Chondrocyte (in vitro differentiated cells): ENCODE results near the gene CENPK. TPM values are rescaled to one million over a fixed set of nuclear protein-coding genes. Genes with fewer than 3 reads are reported as not detected.

Source experiments
- DNase-seq: peaks from one replicate; pipeline ENCODE4 v3.0.0; 2021; ENCODE audit warnings: mixed read lengths, low spot score
- H3K27ac Mint-ChIP-seq: one replicate; pipeline ENCODE4 v1.8.0; 2021; ENCODE audit warnings: mild to moderate bottlenecking, moderate library complexity, mixed read lengths; ENCODE audit not compliant: unreplicated experiment
- H3K27me3 Mint-ChIP-seq: 2 replicates; pipeline ENCODE4 v1.8.0; 2021; ENCODE audit warnings: low read depth, mixed read lengths
- H3K36me3 Mint-ChIP-seq: 2 replicates; pipeline ENCODE4 v1.8.0; 2021; ENCODE audit warnings: low read depth, mixed read lengths
- H3K4me1 Mint-ChIP-seq: 2 replicates; pipeline ENCODE4 v1.8.0; 2021; ENCODE audit warnings: low read depth, mild to moderate bottlenecking, mixed read lengths
- H3K4me3 Mint-ChIP-seq: one replicate; pipeline ENCODE4 v1.8.0; 2021; ENCODE audit warnings: mild to moderate bottlenecking, moderate library complexity, mixed read lengths; ENCODE audit not compliant: unreplicated experiment
- H3K9me3 Mint-ChIP-seq: 2 replicates; pipeline ENCODE4 v1.8.0; 2021; ENCODE audit warnings: low read depth, mixed read lengths
- CTCF ChIP-seq: fragments of 200-600 bp; sonication (generic); IDR thresholded peaks from 2 replicates; pipeline ENCODE4 v1.5.0; 2021; ENCODE audit warnings: antibody characterized with exemption, mild to moderate bottlenecking, moderate library complexity
- total RNA-seq: library from RNA; stranded (reverse); gene quantifications from 3 replicates; pipeline ENCODE4 v1.2.1, GENCODE V29; 2021

CENPK gene
- total RNA-seq, 1 donor from 2014 or later: 7.2 TPM

- Mint-ChIP-seq H3K4me1 (peaks cover 20% of the 10 kb centered on the region), H3K36me3 (peaks cover 19% of the 10 kb centered on the region), H3K4me3 (no peak overlapping the region), H3K9me3 (no peaks in the 10 kb centered on the region), H3K27me3 (no peaks in the 10 kb centered on the region), H3K27ac (peak overlapping the region; percentile 62)
- DNase-seq: no peak
- TF ChIP-seq CTCF: no peak
These were observed 14.2 kb upstream of the CENPK start for GRCh38 chr5:65577141-65577540.

GRCh38 chr5:65570598-65571226, 7.7 kb upstream of the CENPK start:
- no peak overlapping the region for H3K27ac Mint-ChIP-seq
- H3K36me3 Mint-ChIP-seq: peaks cover 9% of the 10 kb centered on the region
- H3K4me3 Mint-ChIP-seq: no peak overlapping the region
- H3K4me1 Mint-ChIP-seq: peaks cover 7% of the 10 kb centered on the region
- no peaks in the 10 kb centered on the region for H3K27me3 Mint-ChIP-seq
- no peak for DNase-seq
- H3K9me3 Mint-ChIP-seq: no peaks in the 10 kb centered on the region
- TF ChIP-seq CTCF: no peak

GRCh38 chr5:65566505-65566904, 3.5 kb upstream of the CENPK start:
- no peak for DNase-seq
- Mint-ChIP-seq H3K9me3 (no peaks in the 10 kb centered on the region), H3K4me3 (no peak overlapping the region), H3K36me3 (peaks cover 1% of the 10 kb centered on the region), H3K27ac (no peak overlapping the region), H3K27me3 (no peaks in the 10 kb centered on the region), H3K4me1 (peaks cover 35% of the 10 kb centered on the region)
- TF ChIP-seq CTCF: no peak

- Mint-ChIP-seq H3K36me3 (peaks cover 1% of the 10 kb centered on the region), H3K4me1 (peaks cover 39% of the 10 kb centered on the region)
These were observed 809 bp upstream of the CENPK start for GRCh38 chr5:65563777-65564176.

GRCh38 chr5:65556718-65557117, 6.2 kb downstream of the CENPK start:
- no peaks in the 10 kb centered on the region for H3K36me3 Mint-ChIP-seq
- H3K4me3 Mint-ChIP-seq: no peak overlapping the region
- no peaks in the 10 kb centered on the region for H3K27me3 Mint-ChIP-seq
- H3K9me3 Mint-ChIP-seq: no peaks in the 10 kb centered on the region
- H3K4me1 Mint-ChIP-seq: peaks cover 4% of the 10 kb centered on the region
- TF ChIP-seq CTCF: no peak
- H3K27ac Mint-ChIP-seq: no peak overlapping the region
- no peak for DNase-seq

More at GRCh38 chr5:65563777-65564176, 809 bp upstream of the CENPK start:
- no peak for TF ChIP-seq CTCF
- Mint-ChIP-seq H3K27ac (peak overlapping the region; percentile 100), H3K27me3 (no peaks in the 10 kb centered on the region), H3K9me3 (no peaks in the 10 kb centered on the region), H3K4me3 (peak overlapping the region; percentile 98)
- DNase-seq: no peak
